ENCODE results near the gene CSNK1G1.

DNA sequence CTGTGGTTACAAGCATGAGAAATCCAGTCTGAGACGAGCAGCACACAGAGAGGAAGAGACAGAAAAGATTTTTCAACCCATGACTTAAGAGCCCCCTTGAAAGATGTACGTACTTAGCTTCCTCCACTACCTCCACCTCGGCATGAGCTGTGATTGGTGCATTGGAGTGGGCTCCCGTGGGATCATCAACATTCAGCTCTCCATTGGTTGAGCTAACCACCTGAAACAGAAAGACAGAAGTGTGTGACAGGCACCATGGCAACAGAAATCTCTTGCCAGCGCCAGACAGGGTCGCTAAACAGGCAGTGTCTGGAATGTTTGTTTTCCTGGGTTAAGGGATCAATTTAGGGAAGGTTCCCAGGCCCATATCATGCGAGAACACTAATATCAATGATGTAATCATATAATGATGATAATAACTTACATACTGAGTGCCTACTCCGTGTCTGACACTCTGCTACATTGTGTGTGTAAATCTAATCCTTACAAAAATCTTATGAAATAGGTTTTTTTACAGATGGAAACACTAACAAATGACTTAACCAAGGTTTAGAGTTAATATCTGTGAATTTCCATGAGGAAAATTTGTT lies 175.6 kb downstream of the CSNK1G1 start:
- TF ChIP-seq, protein P1, sequence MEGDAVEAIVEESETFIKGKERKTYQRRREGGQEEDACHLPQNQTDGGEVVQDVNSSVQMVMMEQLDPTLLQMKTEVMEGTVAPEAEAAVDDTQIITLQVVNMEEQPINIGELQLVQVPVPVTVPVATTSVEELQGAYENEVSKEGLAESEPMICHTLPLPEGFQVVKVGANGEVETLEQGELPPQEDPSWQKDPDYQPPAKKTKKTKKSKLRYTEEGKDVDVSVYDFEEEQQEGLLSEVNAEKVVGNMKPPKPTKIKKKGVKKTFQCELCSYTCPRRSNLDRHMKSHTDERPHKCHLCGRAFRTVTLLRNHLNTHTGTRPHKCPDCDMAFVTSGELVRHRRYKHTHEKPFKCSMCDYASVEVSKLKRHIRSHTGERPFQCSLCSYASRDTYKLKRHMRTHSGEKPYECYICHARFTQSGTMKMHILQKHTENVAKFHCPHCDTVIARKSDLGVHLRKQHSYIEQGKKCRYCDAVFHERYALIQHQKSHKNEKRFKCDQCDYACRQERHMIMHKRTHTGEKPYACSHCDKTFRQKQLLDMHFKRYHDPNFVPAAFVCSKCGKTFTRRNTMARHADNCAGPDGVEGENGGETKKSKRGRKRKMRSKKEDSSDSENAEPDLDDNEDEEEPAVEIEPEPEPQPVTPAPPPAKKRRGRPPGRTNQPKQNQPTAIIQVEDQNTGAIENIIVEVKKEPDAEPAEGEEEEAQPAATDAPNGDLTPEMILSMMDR (IDR thresholded peaks at IDR 0.05): no peak
- TF ChIP-seq POLR2A (IDR thresholded peaks at IDR 0.05): no peak
